NCI-H446 treated with DMSO at 0.1 percent for 48 hours (cell line): Measurements from ENCODE around the gene KAT8.
"Not testable (repeated sequence)": the region's sequence is repeated elsewhere in the genome, so short reads cannot be mapped to it uniquely, and the experiment has no call there.

ENCODE experiments used
- DNase-seq: peaks from one replicate; lab custom pipeline; 2025; lab: John Stamatoyannopoulos, UW

The KAT8 gene

DNA sequence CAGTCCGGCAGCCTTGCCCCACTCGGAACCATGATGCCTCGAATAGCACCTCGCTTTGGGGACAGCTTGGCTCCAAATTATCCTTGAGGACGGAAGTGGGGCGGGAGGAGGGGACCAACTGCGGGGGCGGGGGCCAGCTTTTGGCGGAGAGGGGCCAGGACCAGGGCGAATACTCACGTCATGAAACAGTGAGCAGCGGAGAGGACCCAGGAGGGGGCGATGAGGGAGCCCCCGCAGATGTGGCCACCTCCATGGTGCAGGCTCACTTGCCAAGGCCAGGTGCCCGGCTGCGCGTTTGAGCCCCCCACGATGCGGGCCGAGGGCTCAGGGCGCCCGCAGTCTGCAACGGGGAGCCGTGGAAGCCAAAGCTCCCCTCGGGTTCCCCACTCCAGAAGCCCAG lies 31.4 kb downstream of the KAT8 start:
- no peak for DNase-seq

DNA sequence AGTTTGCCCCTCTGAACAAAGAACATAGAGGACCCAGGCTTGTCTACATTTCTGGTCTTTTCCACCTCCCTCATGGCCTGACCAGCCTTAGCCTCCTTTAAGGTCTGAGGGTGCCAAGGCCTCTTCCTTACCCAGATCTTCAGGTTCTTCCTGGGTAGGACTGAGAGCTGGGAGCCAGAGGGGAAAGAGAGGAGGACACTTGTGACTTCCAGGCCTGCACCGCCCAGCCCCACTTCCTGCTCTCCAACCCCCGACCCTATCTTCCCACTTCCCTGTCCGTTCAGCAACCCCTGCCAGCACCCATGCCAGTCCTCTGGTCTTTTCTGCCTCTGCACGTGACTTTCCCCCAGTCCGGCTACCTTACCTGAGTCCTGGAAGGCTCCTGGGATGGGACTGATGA lies 31.9 kb downstream of the KAT8 start:
- DNase-seq: no peak

DNA sequence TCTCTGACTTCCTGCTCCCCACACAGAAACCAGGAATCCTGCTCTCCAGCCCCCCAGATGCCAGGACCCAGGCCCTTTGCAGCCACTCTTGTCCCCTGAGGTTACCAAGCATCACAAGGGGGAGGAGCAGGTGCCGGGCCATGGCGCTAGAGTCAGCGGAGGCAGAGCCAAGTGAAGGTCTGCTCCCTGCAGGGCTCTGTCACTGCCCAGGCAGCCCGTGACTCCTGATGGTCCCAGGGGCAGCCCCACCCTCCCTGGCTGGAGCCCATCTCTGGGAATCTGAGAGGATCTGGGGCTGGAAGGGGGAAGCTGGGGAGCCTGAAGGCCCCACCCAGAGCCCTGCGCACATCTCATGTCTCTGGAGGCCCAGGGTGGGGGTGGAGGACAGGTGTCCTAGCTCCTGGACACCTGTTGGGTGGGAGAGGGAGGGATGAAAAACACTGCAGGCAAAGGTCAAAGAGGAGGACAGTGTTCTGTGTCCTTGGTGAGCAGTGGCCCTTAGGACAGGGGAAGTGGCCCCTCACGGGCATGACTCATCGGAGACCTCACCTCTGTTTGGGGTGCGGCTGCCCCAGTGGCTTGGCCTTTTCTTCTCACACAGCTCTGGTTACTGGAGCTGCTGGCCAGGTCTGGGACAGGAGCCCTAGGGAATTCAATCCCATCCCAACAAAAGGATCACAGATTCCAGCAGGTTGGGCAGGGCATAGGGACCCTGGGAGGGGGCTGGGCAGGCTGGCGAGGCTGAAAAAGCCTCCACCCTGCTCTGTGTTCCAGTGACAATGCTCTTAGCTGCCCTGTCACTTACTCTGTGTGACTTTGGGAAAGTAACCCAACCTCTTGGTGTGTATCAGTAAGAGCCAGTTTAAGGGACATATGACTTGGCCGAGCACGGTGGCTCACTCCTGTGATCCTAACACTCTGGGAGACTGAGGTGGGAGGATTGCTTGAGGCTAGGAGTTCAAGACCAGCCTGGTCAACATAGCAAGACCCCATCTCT lies 32.7 kb downstream of the KAT8 start, which contains the start of gene PRSS36:
PRSS36 (minus strand) TSS at position 173 of the 997 bp plus-strand sequence; CDS start at position 142, 31 bp downstream.
- DNase-seq: no peak

DNA sequence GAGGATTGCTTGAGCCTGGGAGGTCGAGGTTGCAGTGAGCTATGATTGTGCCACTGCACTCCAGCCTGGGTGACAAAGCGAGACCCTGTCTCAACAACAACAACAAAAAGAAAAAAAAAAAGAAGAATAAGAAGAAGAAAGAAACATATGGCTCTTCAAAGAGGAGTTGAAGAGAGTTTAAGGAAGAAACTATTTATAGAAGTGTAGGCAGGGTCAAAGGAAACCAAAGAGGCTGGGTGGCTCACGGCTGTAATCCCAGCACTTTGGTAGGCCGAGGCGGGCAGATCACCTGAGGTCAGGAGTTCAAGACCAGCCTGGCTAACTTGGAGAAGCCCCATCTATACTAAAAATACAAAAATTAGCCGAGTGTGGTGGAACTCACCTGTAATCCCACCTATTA lies 33.5 kb downstream of the KAT8 start:
- DNase-seq: not testable (repeated sequence)

DNA sequence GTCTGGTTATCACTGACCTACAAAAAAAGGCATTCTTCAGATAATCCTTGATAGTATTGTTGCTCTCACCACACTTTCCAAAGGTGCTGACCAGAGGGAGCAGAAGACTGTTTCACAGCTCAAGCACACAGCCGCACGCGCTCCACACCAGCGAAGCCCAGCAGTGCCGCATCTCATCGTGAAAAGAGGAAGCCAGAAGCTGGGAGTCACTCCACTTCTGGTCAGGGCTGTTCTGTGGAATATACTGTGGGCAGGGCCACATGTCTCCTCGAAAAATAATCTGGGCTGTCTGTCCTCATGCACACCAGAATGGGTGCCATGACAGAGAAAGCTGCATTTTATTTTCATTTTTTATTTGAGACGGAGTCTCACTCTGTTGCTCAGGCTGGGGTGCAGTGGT lies 39.7 kb downstream of the KAT8 start:
- DNase-seq: no peak

DNA sequence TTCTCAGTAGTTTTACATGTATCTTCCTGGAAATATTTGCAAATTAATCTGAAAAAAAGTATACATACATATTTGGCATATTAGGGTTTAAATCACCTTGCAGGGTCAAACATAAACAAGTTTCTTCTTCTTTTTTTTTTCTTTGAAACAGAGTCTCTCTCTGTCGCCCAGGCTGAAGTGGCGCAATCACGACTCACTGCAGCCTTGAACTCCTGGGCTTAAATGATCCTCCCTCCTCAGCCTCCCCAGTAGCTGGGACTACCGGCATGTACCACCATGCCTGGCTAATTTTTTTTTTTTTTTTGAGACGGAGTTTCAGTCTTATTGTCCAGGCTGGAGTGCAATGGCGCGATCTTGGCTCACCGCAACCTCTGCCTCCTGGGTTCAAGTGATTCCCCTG lies 49.9 kb downstream of the KAT8 start:
- DNase-seq: no peak

DNA sequence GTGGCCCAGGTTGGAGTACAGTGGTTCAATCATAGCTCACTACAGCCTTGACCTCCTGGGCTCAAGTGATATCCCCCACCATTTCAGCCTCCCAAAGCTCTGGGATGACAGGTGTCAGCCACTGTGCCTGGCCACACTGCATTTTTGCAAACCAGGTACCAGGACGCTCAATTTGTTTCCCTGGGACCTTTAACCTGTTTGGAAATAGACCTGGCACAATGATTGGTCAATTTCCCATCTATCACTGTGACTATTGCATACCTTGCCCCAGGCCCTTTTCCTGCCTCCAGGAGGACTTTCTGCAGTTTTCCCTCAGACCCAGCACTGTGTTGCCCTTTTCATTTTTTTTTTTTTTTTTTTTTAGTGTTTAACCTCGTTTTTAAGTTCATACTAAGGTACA lies 51.4 kb downstream of the KAT8 start:
- no peak for DNase-seq

DNA sequence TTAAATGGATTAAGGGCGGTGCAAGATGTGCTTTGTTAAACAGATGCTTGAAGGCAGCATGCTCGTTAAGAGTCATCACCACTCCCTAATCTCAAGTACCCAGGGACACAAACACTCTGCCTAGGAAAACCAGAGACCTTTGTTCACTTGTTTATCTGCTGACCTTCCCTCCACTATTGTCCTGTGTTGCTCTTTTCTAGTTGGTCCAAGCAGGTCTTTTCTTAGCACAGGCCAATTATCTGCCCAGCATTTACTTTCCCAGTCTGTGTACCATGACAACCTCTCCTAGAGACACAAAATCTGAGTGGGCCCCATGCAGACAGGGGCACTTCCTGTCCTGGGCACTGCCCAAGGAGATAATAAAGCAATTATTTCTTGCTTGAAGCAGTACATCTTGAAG lies 52.6 kb downstream of the KAT8 start:
- not testable (repeated sequence) for DNase-seq

DNA sequence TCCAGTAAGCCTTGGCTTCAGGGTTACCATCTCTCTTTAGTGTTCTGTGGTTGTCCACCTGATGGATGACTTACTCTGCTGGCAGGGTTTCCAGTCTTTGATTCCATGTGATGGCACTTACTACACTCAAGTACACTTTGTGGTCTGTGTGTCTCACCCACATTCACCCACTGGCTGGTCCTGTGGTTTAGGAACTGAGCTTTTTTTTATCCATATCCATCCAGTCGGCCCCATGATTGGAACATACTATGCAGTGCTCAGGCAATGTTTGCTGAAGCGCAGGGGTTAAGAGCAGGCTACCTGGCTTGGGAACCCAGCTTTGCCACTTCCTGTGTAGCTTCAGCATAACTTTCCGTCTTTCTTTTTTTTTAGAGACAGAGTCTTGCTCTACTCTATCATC lies 59.7 kb downstream of the KAT8 start:
- no peak for DNase-seq

DNA sequence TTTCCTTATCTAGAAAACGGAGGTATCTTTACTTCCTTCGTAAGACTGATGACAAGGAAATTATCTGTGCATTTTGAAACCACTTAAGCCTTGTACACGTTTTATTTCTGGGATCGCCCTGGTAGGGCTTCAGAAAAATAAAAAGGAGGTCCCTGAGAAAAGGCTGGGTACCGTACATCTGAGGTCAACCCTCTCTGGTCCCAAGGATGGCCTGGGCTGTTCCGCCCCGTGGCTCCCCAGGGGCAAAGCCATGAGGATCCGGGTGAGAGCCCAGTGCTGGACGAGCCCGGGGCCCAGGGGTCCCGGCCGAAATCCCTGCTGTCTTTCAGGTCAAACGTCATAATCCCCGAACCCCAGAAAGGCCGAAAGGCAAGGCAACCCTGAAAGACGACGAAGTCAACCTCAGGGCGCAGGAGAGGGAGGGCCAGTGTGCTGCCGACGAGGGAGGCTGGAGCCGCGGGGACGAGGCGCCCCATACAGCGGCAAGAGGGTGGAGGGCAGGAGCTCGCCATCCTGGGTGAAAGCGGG lies 61.8 kb downstream of the KAT8 start:
- no peak for DNase-seq

DNA sequence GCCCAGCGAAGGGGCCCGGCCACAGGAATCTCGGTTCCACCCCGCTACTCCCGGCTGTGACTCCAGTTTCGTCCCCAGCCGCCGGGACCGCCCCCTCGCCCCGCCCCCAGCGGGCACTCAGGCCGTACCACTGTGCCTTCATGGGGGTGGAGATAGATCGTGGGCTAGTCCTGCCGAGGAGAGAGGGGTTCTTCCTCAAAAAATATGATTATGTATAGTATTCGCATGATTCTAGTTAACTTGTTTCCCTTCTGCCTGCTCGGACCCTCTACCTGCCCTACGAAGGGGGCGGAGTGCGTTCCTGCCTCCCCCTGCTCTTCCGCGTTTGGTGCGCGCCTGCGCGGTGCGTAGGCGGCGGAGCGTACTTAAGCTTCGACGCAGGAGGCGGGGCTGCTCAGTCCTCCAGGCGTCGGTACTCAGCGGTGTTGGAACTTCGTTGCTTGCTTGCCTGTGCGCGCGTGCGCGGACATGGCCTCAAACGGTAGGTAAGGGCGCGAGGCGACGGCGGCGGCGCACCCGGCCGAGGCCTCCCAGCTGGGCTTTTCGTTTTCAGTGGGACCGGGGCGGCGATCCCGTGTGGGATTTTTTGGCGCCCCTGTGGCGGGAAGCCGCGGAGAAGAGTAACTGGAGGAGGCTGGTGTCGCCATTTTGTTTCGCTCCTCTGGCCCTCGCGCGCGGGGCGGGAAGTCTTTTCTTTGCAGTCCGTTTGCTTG lies 62.4 kb downstream of the KAT8 start, which contains the start of gene FUS:
FUS (plus strand) TSS at position 393 of the 713 bp plus-strand sequence; CDS start at position 469, 76 bp downstream.
- peak; percentile 78 for DNase-seq
